H4 (cell line): ENCODE measurements around the gene ARMS2. TPM values are rescaled to one million over a fixed set of nuclear protein-coding genes. Genes with fewer than 3 reads are reported as not detected.
A peak's percentile ranks its signal among the peaks of the same experiment; 100 is the strongest.

ENCODE experiments used
- DNase-seq: peaks from one replicate; pipeline ENCODE4 v3.0.0-alpha.2; 2015; ENCODE audit warnings: low spot score
- total RNA-seq: library from RNA; depleted of rRNA; stranded (reverse); fragments of >200 nt; shearing (Covaris generic); gene quantifications from 2 replicates; pipeline ENCODE4 v1.2.3, GENCODE V29; 2014; rRNA removed

The ARMS2 gene
- total RNA-seq, 1 experiment from 2014 or later, result not detected

GRCh38 chr10:122494173-122494820, 39.8 kb downstream of the ARMS2 start:
- DNase-seq, result no peak

GRCh38 chr10:122494833-122495232, 40.4 kb downstream of the ARMS2 start:
- no peak for DNase-seq

- DNase-seq, result no peak
Measured at GRCh38 chr10:122495406-122496340, 41.2 kb downstream of the ARMS2 start.

GRCh38 chr10:122497241-122497640, 42.8 kb downstream of the ARMS2 start:
- no peak for DNase-seq

- DNase-seq, result no peak
Measured at GRCh38 chr10:122498521-122498920, 44.1 kb downstream of the ARMS2 start.

- DNase-seq, result no peak
Measured at GRCh38 chr10:122499012-122499411, 44.6 kb downstream of the ARMS2 start.

GRCh38 chr10:122499491-122499941, 45.1 kb downstream of the ARMS2 start:
- DNase-seq, result no peak

- no peak for DNase-seq
Measured at GRCh38 chr10:122500194-122500593, 45.7 kb downstream of the ARMS2 start.

GRCh38 chr10:122500726-122501125, 46.3 kb downstream of the ARMS2 start:
- DNase-seq, result no peak

- DNase-seq, result no peak
Measured at GRCh38 chr10:122503012-122503411, 48.6 kb downstream of the ARMS2 start.

GRCh38 chr10:122503886-122504609, 49.6 kb downstream of the ARMS2 start:
- DNase-seq, result no peak

- peak; percentile 91 for DNase-seq
Measured at GRCh38 chr10:122504610-122504950, 50.1 kb downstream of the ARMS2 start.

- DNase-seq, result no peak
Measured at GRCh38 chr10:122505011-122505410, 50.6 kb downstream of the ARMS2 start.

GRCh38 chr10:122505885-122506645, 51.6 kb downstream of the ARMS2 start:
- no peak for DNase-seq

Other genes with a start within 250 kb of the ARMS2 start
- gene BTBD16, start 183.4 kb upstream of the ARMS2 start, total RNA-seq, result not detected in 2 replicates
- 8.1 and 15.8 TPM in 2 replicates for gene PLEKHA1, start 79.9 kb upstream of the ARMS2 start, total RNA-seq
- 62.5 and 63.4 TPM in 2 replicates for gene HTRA1, start 6.9 kb downstream of the ARMS2 start, total RNA-seq
- gene DMBT1, start 106.1 kb downstream of the ARMS2 start, total RNA-seq, result 0.10 TPM in 1 of 2 replicates, not detected in the other
- gene C10orf120, start 245.2 kb downstream of the ARMS2 start, total RNA-seq, result not detected in 2 replicates